ENCODE data around the gene NAGLU. TPM values are rescaled to one million over a fixed set of nuclear protein-coding genes. Genes with fewer than 3 reads are reported as not detected.

Gene NAGLU
- total RNA-seq, 6 experiments from 2014 or later = 38.7 to 43.1 (median 39.9) TPM

GRCh38 chr17:42502091-42502490 is 34.0 kb upstream of the NAGLU start:
- no peak for DNase-seq
- Mint-ChIP-seq H3K4me1 (ENCODE audit: low read depth) (peaks cover 11% of the 10 kb centered on the region; the same call in 1 of the 2 replicates), H3K9me3 (no peaks in the 10 kb centered on the region), H3K4me3 (no peak overlapping the region), H3K36me3 (ENCODE audit: low read depth) (peaks cover 5% of the 10 kb centered on the region), H3K27ac (no peak overlapping the region), H3K27me3 (ENCODE audit: insufficient read depth) (no peaks in the 10 kb centered on the region; the same call in 1 of the 2 replicates)
- TF ChIP-seq, protein P1, sequence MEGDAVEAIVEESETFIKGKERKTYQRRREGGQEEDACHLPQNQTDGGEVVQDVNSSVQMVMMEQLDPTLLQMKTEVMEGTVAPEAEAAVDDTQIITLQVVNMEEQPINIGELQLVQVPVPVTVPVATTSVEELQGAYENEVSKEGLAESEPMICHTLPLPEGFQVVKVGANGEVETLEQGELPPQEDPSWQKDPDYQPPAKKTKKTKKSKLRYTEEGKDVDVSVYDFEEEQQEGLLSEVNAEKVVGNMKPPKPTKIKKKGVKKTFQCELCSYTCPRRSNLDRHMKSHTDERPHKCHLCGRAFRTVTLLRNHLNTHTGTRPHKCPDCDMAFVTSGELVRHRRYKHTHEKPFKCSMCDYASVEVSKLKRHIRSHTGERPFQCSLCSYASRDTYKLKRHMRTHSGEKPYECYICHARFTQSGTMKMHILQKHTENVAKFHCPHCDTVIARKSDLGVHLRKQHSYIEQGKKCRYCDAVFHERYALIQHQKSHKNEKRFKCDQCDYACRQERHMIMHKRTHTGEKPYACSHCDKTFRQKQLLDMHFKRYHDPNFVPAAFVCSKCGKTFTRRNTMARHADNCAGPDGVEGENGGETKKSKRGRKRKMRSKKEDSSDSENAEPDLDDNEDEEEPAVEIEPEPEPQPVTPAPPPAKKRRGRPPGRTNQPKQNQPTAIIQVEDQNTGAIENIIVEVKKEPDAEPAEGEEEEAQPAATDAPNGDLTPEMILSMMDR (IDR thresholded peaks at IDR 0.05) = no peak

- Mint-ChIP-seq H3K4me1 (ENCODE audit: low read depth) (peaks cover 11% of the 10 kb centered on the region; the same call in 1 of the 2 replicates), H3K4me3 (no peak overlapping the region), H3K36me3 (ENCODE audit: low read depth) (peaks cover 9% of the 10 kb centered on the region), H3K9me3 (no peaks in the 10 kb centered on the region), H3K27ac (no peak overlapping the region), H3K27me3 (ENCODE audit: insufficient read depth) (no peaks in the 10 kb centered on the region; the same call in 1 of the 2 replicates)
- TF ChIP-seq, protein P1 (IDR thresholded peaks at IDR 0.05) = no peak
- no peak for DNase-seq
Measured at GRCh38 chr17:42502926-42503325, 33.1 kb upstream of the NAGLU start.

GRCh38 chr17:42507671-42508070 is 28.4 kb upstream of the NAGLU start:
- peaks cover 28% of the 10 kb centered on the region for H3K36me3 Mint-ChIP-seq (ENCODE audit: low read depth)
- no peak for DNase-seq
- no peak overlapping the region for H3K4me3 Mint-ChIP-seq

DNA sequence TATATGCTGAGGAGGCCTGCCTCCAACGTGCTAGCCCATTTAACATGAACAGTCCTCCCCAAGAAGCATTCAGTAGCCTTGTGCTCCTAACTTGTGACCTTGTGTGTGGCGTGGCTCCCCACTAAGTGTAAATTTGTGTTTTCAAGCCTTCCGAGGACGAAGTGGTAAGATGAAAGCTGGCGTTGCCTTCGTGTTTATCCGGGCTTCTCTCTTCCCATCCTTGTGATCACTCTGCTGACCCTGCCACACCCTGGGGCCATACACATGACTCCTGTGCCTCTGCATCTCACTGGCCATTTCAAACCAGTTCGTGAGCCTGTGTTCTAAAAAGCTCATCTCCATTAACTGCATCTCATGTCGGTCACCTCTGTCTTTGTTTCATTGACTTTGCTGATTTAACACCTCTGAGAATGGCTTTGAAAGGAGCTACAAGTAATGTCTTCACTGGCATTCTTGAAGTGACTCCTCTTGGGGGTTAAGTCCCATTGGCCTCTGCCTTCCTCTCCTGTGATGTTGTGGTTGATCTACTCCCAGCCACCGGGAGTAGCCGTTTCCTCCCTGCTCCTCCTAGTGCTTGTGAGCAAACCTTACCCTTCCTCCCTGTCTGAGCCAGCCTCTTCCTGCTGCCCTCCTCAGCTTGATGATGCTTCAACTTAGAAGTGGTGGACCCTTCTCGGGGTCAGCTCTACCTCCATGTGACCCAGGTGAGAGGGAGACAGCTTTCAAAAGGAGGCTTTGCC is 27.4 kb upstream of the NAGLU start:
- TF ChIP-seq, protein P1 (IDR thresholded peaks at IDR 0.05) = no peak
- Mint-ChIP-seq H3K4me3 (no peak overlapping the region), H3K36me3 (ENCODE audit: low read depth) (peaks cover 26% of the 10 kb centered on the region), H3K9me3 (no peaks in the 10 kb centered on the region), H3K4me1 (ENCODE audit: low read depth) (peaks cover 14% of the 10 kb centered on the region), H3K27me3 (ENCODE audit: insufficient read depth) (peaks cover 2% of the 10 kb centered on the region; the same call in 1 of the 2 replicates), H3K27ac (no peak overlapping the region)
- no peak for DNase-seq

More at GRCh38 chr17:42507671-42508070, 28.4 kb upstream of the NAGLU start:
- TF ChIP-seq, protein P1 (IDR thresholded peaks at IDR 0.05) = no peak
- Mint-ChIP-seq H3K27ac (no peak overlapping the region), H3K27me3 (ENCODE audit: insufficient read depth) (peaks cover 2% of the 10 kb centered on the region; the same call in 1 of the 2 replicates), H3K4me1 (ENCODE audit: low read depth) (peaks cover 20% of the 10 kb centered on the region), H3K9me3 (no peaks in the 10 kb centered on the region)

DNA sequence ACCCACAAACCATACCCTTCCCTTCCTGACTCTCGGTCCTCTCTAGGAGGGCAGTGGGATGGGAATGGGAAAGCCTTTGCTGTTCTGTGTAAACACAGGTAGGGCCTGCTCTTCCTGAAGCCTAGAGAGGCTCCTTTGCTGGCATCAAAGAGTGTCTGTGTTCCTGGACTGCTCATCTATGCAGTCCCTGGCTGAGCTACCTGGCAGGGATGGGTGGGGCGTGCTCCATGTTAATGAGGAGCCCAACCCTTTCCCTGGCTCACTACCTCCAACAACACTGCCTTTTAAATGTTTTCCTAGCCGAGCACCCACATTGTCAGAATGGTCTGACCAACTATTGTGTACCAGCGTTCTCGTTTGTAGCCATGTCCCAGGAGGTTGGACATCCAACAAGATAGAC is 26.6 kb upstream of the NAGLU start:
- no peak overlapping the region for H3K27ac Mint-ChIP-seq
- DNase-seq = no peak
- peaks cover 26% of the 10 kb centered on the region for H3K36me3 Mint-ChIP-seq (ENCODE audit: low read depth)
- no peaks in the 10 kb centered on the region for H3K9me3 Mint-ChIP-seq
- H3K27me3 Mint-ChIP-seq (ENCODE audit: insufficient read depth) = peaks cover 2% of the 10 kb centered on the region; the same call in 1 of the 2 replicates
- no peak overlapping the region for H3K4me3 Mint-ChIP-seq
- TF ChIP-seq, protein P1 (IDR thresholded peaks at IDR 0.05) = no peak
- peaks cover 8% of the 10 kb centered on the region for H3K4me1 Mint-ChIP-seq (ENCODE audit: low read depth)
